Glutamatergic neuron (in vitro differentiated cells): Measurements from ENCODE around the gene SMIM32. TPM values are rescaled to one million over a fixed set of nuclear protein-coding genes. Genes with fewer than 3 reads are reported as not detected.

Experiments used
- DNase-seq: peaks from one replicate; pipeline ENCODE4 v3.0.0; 2022
- H3K27ac Mint-ChIP-seq: one replicate; pipeline ENCODE4 v1.8.0; 2020; ENCODE audit warnings: mild to moderate bottlenecking, mixed read lengths, inconsistent platforms; ENCODE audit not compliant: unreplicated experiment
- H3K27me3 Mint-ChIP-seq: one replicate; pipeline ENCODE4 v1.8.0; 2020; ENCODE audit warnings: mild to moderate bottlenecking, moderate library complexity, mixed read lengths, inconsistent platforms; ENCODE audit not compliant: unreplicated experiment
- H3K36me3 Mint-ChIP-seq: one replicate; pipeline ENCODE4 v1.8.0; 2020; ENCODE audit warnings: mild to moderate bottlenecking, mixed read lengths, inconsistent platforms; ENCODE audit not compliant: unreplicated experiment
- H3K4me1 Mint-ChIP-seq: one replicate; pipeline ENCODE4 v1.8.0; 2020; ENCODE audit warnings: mild to moderate bottlenecking, low read depth, mixed read lengths, inconsistent platforms; ENCODE audit not compliant: unreplicated experiment
- H3K4me3 Mint-ChIP-seq: one replicate; pipeline ENCODE4 v1.8.0; 2020; ENCODE audit warnings: mild to moderate bottlenecking, mixed read lengths, inconsistent platforms; ENCODE audit not compliant: unreplicated experiment
- H3K9me3 Mint-ChIP-seq: one replicate; pipeline ENCODE4 v1.8.0; 2020; ENCODE audit warnings: mild to moderate bottlenecking, moderate library complexity, mixed read lengths, inconsistent platforms; ENCODE audit not compliant: unreplicated experiment
- total RNA-seq: library from RNA; stranded (reverse); fragmentation: NEBNext Ultra II Directional; extraction: Animal tissue kit (Norgen Biotek cat#: 25700); gene quantifications from one replicate; pipeline ENCODE4 v1.2.1, GENCODE V29; 2021; ENCODE audit not compliant: unreplicated experiment
- TF ChIP-seq, protein P1 (sequence below): fragments of 200-600 bp; sonication (generic); IDR thresholded peaks from one replicate; pipeline ENCODE4 v1.5.0; 2021; ENCODE audit not compliant: partially characterized antibody, unreplicated experiment

SMIM32 gene
- total RNA-seq, 1 donor from 2014 or later: not detected

DNA sequence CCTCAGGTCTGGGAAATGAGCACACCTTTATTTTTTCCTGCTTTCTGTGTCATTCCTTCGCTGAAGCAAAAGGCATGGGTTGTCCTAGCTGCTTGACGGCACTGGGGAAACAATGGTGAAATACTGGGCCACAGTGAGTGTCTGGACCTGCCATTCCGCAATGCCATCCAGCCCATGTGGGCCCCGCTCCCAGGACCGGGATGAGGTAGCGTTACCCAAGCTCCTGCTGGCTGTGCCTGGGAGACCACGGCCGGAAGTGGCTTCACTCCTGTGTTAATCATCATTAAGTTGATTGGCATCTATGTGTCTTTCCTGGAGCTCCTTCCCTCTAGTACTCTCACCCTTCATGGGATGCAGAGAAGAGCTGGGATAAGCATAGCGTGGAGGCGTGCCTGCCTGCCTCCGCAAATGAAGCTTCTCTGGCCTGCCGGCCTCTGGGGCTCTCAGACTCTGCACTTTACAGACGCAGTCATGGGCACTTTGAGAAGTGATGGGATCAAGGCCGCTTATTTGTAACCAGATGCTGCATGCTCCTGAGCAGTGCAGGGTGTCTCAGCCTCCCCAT is 16.5 kb upstream of the SMIM32 start:
- no peak overlapping the region for H3K4me3 Mint-ChIP-seq
- H3K27me3 Mint-ChIP-seq: peaks cover 6% of the 10 kb centered on the region
- H3K9me3 Mint-ChIP-seq: peaks cover 6% of the 10 kb centered on the region
- DNase-seq: no peak
- peaks cover 3% of the 10 kb centered on the region for H3K36me3 Mint-ChIP-seq
- TF ChIP-seq, protein P1, sequence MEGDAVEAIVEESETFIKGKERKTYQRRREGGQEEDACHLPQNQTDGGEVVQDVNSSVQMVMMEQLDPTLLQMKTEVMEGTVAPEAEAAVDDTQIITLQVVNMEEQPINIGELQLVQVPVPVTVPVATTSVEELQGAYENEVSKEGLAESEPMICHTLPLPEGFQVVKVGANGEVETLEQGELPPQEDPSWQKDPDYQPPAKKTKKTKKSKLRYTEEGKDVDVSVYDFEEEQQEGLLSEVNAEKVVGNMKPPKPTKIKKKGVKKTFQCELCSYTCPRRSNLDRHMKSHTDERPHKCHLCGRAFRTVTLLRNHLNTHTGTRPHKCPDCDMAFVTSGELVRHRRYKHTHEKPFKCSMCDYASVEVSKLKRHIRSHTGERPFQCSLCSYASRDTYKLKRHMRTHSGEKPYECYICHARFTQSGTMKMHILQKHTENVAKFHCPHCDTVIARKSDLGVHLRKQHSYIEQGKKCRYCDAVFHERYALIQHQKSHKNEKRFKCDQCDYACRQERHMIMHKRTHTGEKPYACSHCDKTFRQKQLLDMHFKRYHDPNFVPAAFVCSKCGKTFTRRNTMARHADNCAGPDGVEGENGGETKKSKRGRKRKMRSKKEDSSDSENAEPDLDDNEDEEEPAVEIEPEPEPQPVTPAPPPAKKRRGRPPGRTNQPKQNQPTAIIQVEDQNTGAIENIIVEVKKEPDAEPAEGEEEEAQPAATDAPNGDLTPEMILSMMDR: no peak
- H3K4me1 Mint-ChIP-seq: peaks cover 16% of the 10 kb centered on the region
- no peak overlapping the region for H3K27ac Mint-ChIP-seq

DNA sequence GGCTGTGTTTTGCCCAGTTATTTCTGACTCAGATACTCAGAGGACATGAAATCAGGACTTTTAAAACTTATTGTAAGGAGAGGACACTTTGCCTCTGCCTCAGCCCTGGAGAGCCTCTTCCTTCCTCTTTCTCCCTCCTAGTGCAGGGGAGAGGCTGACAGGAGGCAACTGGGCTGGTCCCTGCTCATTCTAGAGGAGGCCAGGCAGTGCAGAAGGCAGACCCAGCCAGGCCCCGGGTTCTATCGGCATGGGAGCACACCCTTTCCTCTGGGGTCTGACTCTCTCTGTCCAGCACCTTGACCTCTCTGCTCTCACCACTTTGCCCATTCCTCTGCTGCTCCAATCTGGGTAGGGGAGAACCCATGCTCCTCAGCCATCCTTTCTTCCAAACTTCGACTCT is 16.0 kb upstream of the SMIM32 start:
- peaks cover 6% of the 10 kb centered on the region for H3K27me3 Mint-ChIP-seq
- no peak overlapping the region for H3K4me3 Mint-ChIP-seq
- no peak overlapping the region for H3K27ac Mint-ChIP-seq

DNA sequence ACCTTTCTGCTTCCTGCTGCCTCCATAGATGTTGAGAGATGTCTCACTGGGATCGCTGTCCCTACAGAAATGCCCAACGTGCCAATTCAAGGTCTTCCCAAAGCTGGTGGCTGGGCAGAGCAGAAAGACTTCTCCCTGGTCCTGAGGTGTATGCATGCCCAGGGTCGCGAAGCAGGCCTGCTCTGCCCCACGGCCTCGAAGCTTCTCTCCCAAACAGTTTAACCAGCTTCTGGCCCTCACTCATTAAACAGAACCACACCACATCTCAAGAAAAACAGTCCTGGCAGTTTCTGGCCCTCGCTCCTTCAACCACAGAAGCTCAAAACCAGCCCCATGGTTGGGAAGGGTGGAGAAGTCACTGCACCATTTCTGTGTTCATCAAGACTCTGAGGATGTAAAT is 14.7 kb upstream of the SMIM32 start:
- Mint-ChIP-seq H3K27me3 (peaks cover 6% of the 10 kb centered on the region), H3K27ac (no peak overlapping the region), H3K36me3 (peaks cover 3% of the 10 kb centered on the region), H3K4me1 (peaks cover 17% of the 10 kb centered on the region), H3K9me3 (peaks cover 6% of the 10 kb centered on the region), H3K4me3 (no peak overlapping the region)
- TF ChIP-seq, protein P1: no peak
- DNase-seq: no peak

More for the DNA sequence above, 16.0 kb upstream of the SMIM32 start:
- Mint-ChIP-seq H3K36me3 (peaks cover 3% of the 10 kb centered on the region), H3K4me1 (peaks cover 14% of the 10 kb centered on the region), H3K9me3 (peaks cover 6% of the 10 kb centered on the region)
- TF ChIP-seq, protein P1: no peak
- no peak for DNase-seq

DNA sequence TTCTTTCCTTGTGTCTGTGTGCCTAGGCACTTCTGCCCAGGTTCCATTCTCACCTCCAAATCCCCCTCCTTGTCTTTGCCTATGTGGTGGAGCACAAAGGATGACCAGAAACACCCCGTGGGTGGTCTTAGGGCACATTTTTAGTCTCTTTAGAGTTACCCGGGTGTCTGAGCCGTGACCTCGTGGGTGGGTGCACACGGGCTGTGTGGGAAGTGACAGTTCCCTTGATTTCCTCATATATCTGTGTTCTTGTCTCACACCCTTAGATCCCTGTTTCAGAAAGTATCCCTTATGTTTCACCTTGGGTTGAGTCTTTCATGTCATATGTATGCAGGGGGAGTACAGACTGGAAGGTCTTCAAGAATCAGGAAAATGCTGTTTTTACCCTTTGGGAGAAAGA is 13.4 kb upstream of the SMIM32 start:
- Mint-ChIP-seq H3K4me1 (peaks cover 16% of the 10 kb centered on the region), H3K9me3 (peaks cover 6% of the 10 kb centered on the region), H3K4me3 (no peak overlapping the region), H3K27me3 (peaks cover 8% of the 10 kb centered on the region), H3K36me3 (peaks cover 3% of the 10 kb centered on the region), H3K27ac (peak overlapping the region; percentile 2)
- TF ChIP-seq, protein P1: no peak
- no peak for DNase-seq

DNA sequence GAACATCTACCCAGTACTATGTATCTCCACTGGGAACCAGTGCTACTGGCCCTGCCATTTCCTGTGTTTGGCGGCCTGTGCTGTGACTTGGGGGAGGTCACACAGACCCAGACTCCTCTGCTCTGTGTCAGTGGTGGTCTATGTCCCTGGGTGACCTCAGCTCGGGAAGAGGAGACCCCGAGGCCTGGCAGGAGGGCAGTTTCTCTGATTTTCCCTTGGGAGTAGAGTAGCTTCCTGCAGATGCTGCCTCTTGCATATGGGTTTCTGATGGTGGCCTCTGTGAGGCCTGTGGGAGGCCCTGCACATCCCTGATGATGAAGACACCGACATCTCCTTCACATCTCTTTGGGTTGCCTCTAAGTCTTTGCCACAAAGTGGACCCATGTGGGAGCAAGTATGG is 13.0 kb upstream of the SMIM32 start:
- TF ChIP-seq, protein P1: no peak
- H3K27me3 Mint-ChIP-seq: peaks cover 8% of the 10 kb centered on the region
- no peak overlapping the region for H3K4me3 Mint-ChIP-seq
- H3K36me3 Mint-ChIP-seq: peaks cover 3% of the 10 kb centered on the region
- H3K9me3 Mint-ChIP-seq: peaks cover 6% of the 10 kb centered on the region
- no peak for DNase-seq
- peaks cover 16% of the 10 kb centered on the region for H3K4me1 Mint-ChIP-seq
- no peak overlapping the region for H3K27ac Mint-ChIP-seq
